ENCODE measurements around the gene ACOXL.

The ACOXL gene

GRCh38 chr2:110802208-110802932, 70.0 kb downstream of the ACOXL start:
- no peak overlapping the region for H3K4me3 ChIP-seq (ENCODE audit: low read length)
- no peak for DNase-seq (ENCODE audit: low read depth)
- TF ChIP-seq, protein P1, sequence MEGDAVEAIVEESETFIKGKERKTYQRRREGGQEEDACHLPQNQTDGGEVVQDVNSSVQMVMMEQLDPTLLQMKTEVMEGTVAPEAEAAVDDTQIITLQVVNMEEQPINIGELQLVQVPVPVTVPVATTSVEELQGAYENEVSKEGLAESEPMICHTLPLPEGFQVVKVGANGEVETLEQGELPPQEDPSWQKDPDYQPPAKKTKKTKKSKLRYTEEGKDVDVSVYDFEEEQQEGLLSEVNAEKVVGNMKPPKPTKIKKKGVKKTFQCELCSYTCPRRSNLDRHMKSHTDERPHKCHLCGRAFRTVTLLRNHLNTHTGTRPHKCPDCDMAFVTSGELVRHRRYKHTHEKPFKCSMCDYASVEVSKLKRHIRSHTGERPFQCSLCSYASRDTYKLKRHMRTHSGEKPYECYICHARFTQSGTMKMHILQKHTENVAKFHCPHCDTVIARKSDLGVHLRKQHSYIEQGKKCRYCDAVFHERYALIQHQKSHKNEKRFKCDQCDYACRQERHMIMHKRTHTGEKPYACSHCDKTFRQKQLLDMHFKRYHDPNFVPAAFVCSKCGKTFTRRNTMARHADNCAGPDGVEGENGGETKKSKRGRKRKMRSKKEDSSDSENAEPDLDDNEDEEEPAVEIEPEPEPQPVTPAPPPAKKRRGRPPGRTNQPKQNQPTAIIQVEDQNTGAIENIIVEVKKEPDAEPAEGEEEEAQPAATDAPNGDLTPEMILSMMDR (IDR thresholded peaks at IDR 0.05; ENCODE audit: insufficient read depth, low read depth, low read length, missing control alignments): no peak

GRCh38 chr2:110804433-110804832, 72.1 kb downstream of the ACOXL start:
- TF ChIP-seq, protein P1 (IDR thresholded peaks at IDR 0.05; ENCODE audit: insufficient read depth, low read depth, low read length, missing control alignments): no peak
- no peak overlapping the region for H3K4me3 ChIP-seq (ENCODE audit: low read length)
- DNase-seq (ENCODE audit: low read depth): no peak

GRCh38 chr2:110804915-110805314, 72.5 kb downstream of the ACOXL start:
- no peak overlapping the region for H3K4me3 ChIP-seq (ENCODE audit: low read length)
- no peak for DNase-seq (ENCODE audit: low read depth)
- TF ChIP-seq, protein P1 (IDR thresholded peaks at IDR 0.05; ENCODE audit: insufficient read depth, low read depth, low read length, missing control alignments): no peak

GRCh38 chr2:110805894-110806452, 73.6 kb downstream of the ACOXL start:
- H3K4me3 ChIP-seq (ENCODE audit: low read length): no peak overlapping the region
- TF ChIP-seq, protein P1 (IDR thresholded peaks at IDR 0.05; ENCODE audit: insufficient read depth, low read depth, low read length, missing control alignments): no peak
- DNase-seq (ENCODE audit: low read depth): no peak

DNA sequence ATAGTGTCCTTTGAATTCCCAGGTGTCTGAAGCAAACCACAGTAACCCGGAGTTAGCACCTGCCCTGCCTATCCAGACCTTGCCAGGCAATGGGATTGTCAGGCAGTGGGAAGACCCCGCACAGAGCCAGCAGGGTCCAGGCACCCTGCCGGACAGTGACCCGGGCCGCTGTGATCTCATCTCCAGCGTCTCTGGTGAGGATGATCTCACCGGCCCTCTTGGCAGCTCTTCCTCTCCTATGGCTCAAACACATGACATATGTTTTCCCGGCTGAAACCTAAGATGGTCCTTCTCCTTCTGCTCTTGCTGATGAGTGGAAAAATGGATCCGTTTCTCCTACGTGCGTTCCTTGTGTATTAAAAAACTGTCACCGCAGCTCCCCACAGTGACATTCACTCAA, 75.1 kb downstream of the ACOXL start:
- no peak overlapping the region for H3K4me3 ChIP-seq (ENCODE audit: low read length)
- no peak for DNase-seq (ENCODE audit: low read depth)
- TF ChIP-seq, protein P1 (IDR thresholded peaks at IDR 0.05; ENCODE audit: insufficient read depth, low read depth, low read length, missing control alignments): no peak

DNA sequence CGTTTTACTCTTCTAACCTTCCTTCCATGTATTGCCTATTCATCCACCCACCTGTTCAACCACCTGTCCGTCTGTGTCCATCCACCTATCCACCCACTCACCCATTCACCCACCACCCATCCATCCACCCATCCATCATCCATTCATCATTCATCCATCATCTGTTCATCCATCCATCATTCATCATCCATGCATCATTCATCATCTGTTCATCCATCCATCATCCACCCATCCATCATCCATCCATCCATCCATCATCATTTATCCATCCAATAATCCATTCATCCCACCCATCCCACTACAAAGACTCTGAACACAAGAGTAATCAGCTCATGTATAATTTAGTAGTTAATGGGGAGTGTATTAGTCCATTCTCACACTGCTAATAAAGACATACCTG, 78.0 kb downstream of the ACOXL start:
- TF ChIP-seq, protein P1 (IDR thresholded peaks at IDR 0.05; ENCODE audit: insufficient read depth, low read depth, low read length, missing control alignments): no peak
- no peak overlapping the region for H3K4me3 ChIP-seq (ENCODE audit: low read length)
- no peak for DNase-seq (ENCODE audit: low read depth)

Data from epithelial cell of esophagus (primary cell).